Heart right ventricle (tissue), 16 donors: ENCODE data around the gene CEP57. TPM values are rescaled to one million over a fixed set of nuclear protein-coding genes. Genes with fewer than 3 reads are reported as not detected.
"Not testable (repeated sequence)": the region's sequence is repeated elsewhere in the genome, so short reads cannot be mapped to it uniquely, and the experiment has no call there.

ENCODE experiments used
- ATAC-seq, 8 donors: fragments of 200-7000 bp; cut with Tn5 transposase; one replicate each; pipeline ENCODE4 v1.9.1; 2020; ENCODE audit warnings: mild to moderate bottlenecking in 8 of 8, moderate library complexity in 8 of 8, moderate number of reproducible peaks in 1 of 8
- DNase-seq, 2 donors: peaks; one replicate each; pipeline ENCODE4 v3.0.0-alpha.2; 2020
- H3K27ac ChIP-seq, 10 donors: fragments of 200-600 bp; sonication (generic) in 2 of 10; one replicate each; pipeline versions ENCODE4 v1.5.0 to v1.8.0; 2020 to 2022; ENCODE audit warnings: mild to moderate bottlenecking in 3 of 10
- H3K27me3 ChIP-seq, 7 donors: fragments of 200-600 bp; one replicate each; pipeline ENCODE4 v1.8.0; 2021 to 2022; ENCODE audit warnings: mild to moderate bottlenecking in 2 of 7
- H3K36me3 ChIP-seq, 9 donors: fragments of 200-600 bp; sonication (generic) in 1 of 9; one replicate each; pipeline versions ENCODE4 v1.5.0 to v1.8.0; 2020 to 2022; ENCODE audit warnings: mild to moderate bottlenecking in 2 of 9
- H3K4me1 ChIP-seq, 9 donors: fragments of 200-600 bp; sonication (generic) in 1 of 9; one replicate each; pipeline versions ENCODE4 v1.5.0 to v1.8.0; 2020 to 2022; ENCODE audit warnings: mild to moderate bottlenecking in 4 of 9
- H3K4me3 ChIP-seq, 10 donors: fragments of 200-600 bp; sonication (generic) in 2 of 10; one replicate each; pipeline versions ENCODE4 v1.5.0 to v1.8.0; 2020 to 2022; ENCODE audit warnings: mild to moderate bottlenecking in 7 of 10, moderate library complexity in 2 of 10
- H3K9me3 ChIP-seq, 11 donors: fragments of 200-600 bp in 10 of 11; sonication (generic) in 2 of 11; one replicate each; pipeline versions ENCODE4 v1.5.0 to v1.8.0; 2013 to 2022; ENCODE audit warnings: mild to moderate bottlenecking in 2 of 11, control low read depth in 1 of 11, moderate library complexity in 1 of 11
- CTCF ChIP-seq, 9 donors: fragments of 200-600 bp; sonication (generic) in 2 of 9; IDR thresholded peaks; one replicate each; pipeline versions ENCODE4 v1.5.0 to v1.8.0; 2021 to 2022; ENCODE audit warnings: antibody characterized with exemption in 9 of 9, mild to moderate bottlenecking in 5 of 9, moderate library complexity in 1 of 9
- WGBS, 2 donors: extraction: QIAGEN DNeasy Blood & Tissue Kit; methylation state at CpG; one replicate each; pipeline ENCODE4 v1.1.7; 2013; ENCODE audit warnings: inconsistent platforms in 1 of 2; 5-methylcytosine and 5-hydroxymethylcytosine counted together
- intact Hi-C, 10 donors: fragments of 100-400 bp; cut with DNase I; formaldehyde crosslinking; loops; one replicate each; pipeline versions ENCODE4 v1.11.1 to v1.14.2; 2022
- polyA plus RNA-seq, 2 donors: library from polyadenylated mRNA; stranded (reverse); fragments of 200-250 nt; gene quantifications; one replicate each; pipeline ENCODE4 v1.2.3, GENCODE V29; 2013
- total RNA-seq, 10 donors: library from RNA; stranded (reverse); fragmentation: NEBNext Ultra II Directional in 3 of 10; extraction: Animal tissue kit (Norgen Biotek cat#: 25700) in 3 of 10; gene quantifications; one replicate each; pipeline versions ENCODE4 v1.2.1 to v1.2.4, GENCODE V29; 2021 to 2023
- donor health status: Arrhythmogenic right ventricular cardiomyopathy.
- donor health status: ischemic (EF 13 %, LVEDD 7.1; RV severe dilation, severe dysfunction).
- donor health status: healthy with polysubstance abuse.
- donor health status: DM: no; HTN: yes; CAD: no.
- donor health status: DM: no; HTN: no; CAD: no.
- donor health status: ischemic (EF 25% LVEDD 6.9; RV normal size, moderate dysfunction).
- donor health status: ischemic (EF 25% LVEDD 5.7; RV mildly dilated, moderate dysfunction).
- donor health status: healthy.
- donor health status: DM: yes; HTN: yes; CAD: no.
- donor health status: Ischemic cardiomyopathy.
- donor health status: ischemic (EF 35%, LVEDD 5.7; RV mildly dilated, moderate dysfunction).
- donor health status: nonischemic (EF 11% LVEDD 7.7; RV severe dilation, severe dysfunction).
- donor health status: DM: yes; HTN: yes; CAD: no.
- donor health status: PGD.
- donor health status: ischemic (EF 29% LVEDD 5.4; RV normal size, mild dysfunction).
- donor health status: nonischemic (EF 23%, LVEDD 6.1; RV moderate dilation, normal function).

CEP57 gene
- total and polyA plus RNA-seq, 12 donors = 9.1 to 28.5 (median 24.5) TPM

GRCh38 chr11:95867105-95867504, 76.8 kb downstream of the CEP57 start:
- TF ChIP-seq CTCF (IDR thresholded peaks at IDR 0.05) = no peak
- WGBS, 2 donors = 91 to 94% methylated on average over 6 of the region's 6 CpGs
- Histone ChIP-seq H3K9me3 (no peaks in the 10 kb centered on the region), H3K27ac (no peak overlapping the region), H3K4me1 (no peaks in the 10 kb centered on the region), H3K27me3 (no peaks in the 10 kb centered on the region), H3K36me3 (peaks cover 0 to 36% (median 7%) of the 10 kb centered on the region in 9 donors), H3K4me3 (no peak overlapping the region)
- DNase-seq (no peak), ATAC-seq (no peak)
- intact Hi-C loops = no loop called here

GRCh38 chr11:95870877-95871276, 80.6 kb downstream of the CEP57 start:
- H3K4me1 ChIP-seq, H3K9me3 ChIP-seq, H3K36me3 ChIP-seq, H3K27me3 ChIP-seq, DNase-seq, intact Hi-C loops, H3K27ac ChIP-seq, H3K4me3 ChIP-seq, ATAC-seq: not testable (repeated sequence)
- WGBS, 2 donors = 92 to 93% methylated on average over 3 of the region's 3 CpGs

- H3K27ac ChIP-seq = no peak overlapping the region
- H3K4me1 ChIP-seq = no peaks in the 10 kb centered on the region
- WGBS, 2 donors = 88 to 93% methylated on average over 2 of the region's 2 CpGs
- no peaks in the 10 kb centered on the region for H3K27me3 ChIP-seq
- ATAC-seq (no peak), DNase-seq (no peak)
- TF ChIP-seq CTCF (IDR thresholded peaks at IDR 0.05) = no peak
- H3K9me3 ChIP-seq = no peaks in the 10 kb centered on the region
- H3K4me3 ChIP-seq = no peak overlapping the region
- intact Hi-C loops = no loop called here
- H3K36me3 ChIP-seq = peaks cover 0 to 53% (median 0%) of the 10 kb centered on the region in 9 donors
Observed at GRCh38 chr11:95877291-95877690, 87.0 kb downstream of the CEP57 start.

Other genes with a start within 250 kb of the CEP57 start
- 1 to 10 TPM; 5.5 to 9.1 (median 7.7) TPM for gene FAM76B, start 716 bp upstream of the CEP57 start, total RNA-seq
- gene FAM76B, start 716 bp upstream of the CEP57 start, polyA plus RNA-seq = 1 to 10 TPM; 4.1 to 9.9 TPM
- gene MTMR2, start 133.6 kb downstream of the CEP57 start, total RNA-seq = 10 to 100 TPM; 16.3 to 23.1 (median 20.3) TPM
- gene MTMR2, start 133.6 kb downstream of the CEP57 start, polyA plus RNA-seq = 10 to 100 TPM in 1 of 2 donors, 1 to 10 TPM in 1; 7.8 to 10.2 TPM